ENCODE measurements around the gene COBLL1.

COBLL1 gene

GRCh38 chr2:164671664-164672396 is 169.8 kb downstream of the COBLL1 start:
- DNase-seq = no peak

DNA sequence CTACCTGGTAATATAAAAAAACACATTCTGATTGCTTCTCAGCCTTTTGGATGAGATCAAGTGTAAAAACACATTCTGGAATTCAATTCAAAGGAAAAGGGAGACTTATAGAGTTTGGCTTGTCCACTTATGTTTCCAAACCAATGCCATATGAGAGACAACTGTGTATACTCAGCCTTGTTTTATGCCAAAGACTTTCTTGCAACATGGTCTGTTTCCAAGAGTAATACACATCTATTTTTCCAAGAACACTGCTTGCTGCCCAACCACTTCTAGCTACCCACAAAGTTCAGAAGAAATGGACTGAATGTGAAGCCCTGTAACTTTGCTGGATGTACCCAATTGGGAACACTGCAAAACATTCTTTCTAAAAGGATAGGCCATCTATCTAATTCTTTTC is 172.3 kb downstream of the COBLL1 start:
- DNase-seq = no peak

- no peak for DNase-seq
Measured at GRCh38 chr2:164667566-164667965, 174.1 kb downstream of the COBLL1 start.

GRCh38 chr2:164664070-164664469 is 177.6 kb downstream of the COBLL1 start:
- no peak for DNase-seq

DNA sequence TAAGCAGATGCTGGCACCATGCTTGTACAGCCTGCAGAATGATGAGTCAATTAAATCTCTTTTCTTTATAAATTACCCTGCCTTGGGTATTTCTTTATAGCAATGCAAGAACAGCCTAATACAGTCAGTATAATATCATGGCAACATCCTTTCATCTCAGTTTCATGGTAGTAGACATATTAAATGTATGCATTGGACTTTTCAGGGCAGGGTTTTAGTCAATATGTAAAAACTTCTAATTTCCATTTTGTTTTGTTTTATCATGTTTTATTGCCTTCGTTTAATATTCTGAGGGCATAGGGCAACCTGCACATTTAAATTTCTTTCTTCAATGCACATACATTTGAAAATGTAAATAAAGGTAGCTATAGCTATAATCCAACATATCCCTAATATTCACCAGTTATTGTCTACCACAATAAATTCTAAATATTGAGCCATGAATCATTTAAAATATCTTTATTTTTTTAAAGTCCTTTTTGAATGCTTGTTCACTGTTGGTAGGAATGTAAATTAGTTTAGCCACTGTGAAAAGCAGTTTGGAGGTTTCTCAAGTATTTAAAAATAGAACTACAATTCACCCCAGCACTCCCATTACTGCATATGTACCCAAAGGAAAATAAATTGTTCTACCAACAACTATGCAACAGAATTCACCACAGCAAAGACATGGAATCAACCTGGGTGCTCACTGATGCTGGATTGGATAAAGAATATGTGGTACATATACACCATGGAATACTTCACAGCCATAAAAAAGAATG is 178.6 kb downstream of the COBLL1 start:
- DNase-seq = no peak

DNA sequence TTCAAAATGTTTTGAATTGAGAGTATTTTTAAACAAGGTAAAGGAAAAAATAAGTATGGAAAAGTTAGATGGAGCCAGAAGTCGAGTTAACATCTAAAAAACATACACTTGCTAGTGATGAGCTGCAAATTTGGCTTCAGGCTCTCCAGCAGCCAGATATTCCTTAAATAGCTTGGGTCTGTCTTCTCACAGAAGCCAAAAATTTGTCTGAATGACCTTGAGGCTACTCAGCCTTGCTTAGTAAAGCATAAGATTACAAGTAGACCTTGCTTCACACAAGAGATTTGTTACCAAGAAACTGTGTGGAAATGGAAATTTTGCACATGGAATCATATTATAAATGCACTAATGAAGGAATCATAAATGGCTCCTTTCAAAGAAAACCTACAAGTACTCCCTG is 179.6 kb downstream of the COBLL1 start:
- no peak for DNase-seq

GRCh38 chr2:164661349-164661748 is 180.3 kb downstream of the COBLL1 start:
- DNase-seq = no peak

GRCh38 chr2:164657129-164657528 is 184.5 kb downstream of the COBLL1 start:
- DNase-seq = no peak

- no peak for DNase-seq
Measured at GRCh38 chr2:164655750-164656149, 185.9 kb downstream of the COBLL1 start.

- DNase-seq = no peak
Measured at GRCh38 chr2:164655336-164655735, 186.3 kb downstream of the COBLL1 start.

DNA sequence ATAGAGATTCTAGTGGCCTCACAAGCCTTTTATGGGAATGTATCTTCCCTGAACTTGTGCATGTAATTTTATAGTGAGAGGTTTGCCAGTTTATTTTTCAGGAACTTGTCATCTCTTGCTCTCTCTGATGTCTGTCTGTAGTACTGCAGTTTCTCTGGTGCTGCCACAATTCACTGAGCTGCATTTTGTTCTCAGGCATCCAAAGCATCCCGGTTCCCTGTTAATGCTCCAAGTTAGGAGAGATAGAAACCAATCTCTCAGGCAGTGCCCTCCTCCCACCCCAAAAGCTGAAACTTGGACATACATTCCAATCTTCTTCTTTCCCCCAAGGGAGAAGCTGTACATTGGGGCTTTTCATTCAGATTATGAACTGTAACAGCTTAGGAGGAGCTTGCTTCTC is 190.3 kb downstream of the COBLL1 start:
- no peak for DNase-seq

DNA sequence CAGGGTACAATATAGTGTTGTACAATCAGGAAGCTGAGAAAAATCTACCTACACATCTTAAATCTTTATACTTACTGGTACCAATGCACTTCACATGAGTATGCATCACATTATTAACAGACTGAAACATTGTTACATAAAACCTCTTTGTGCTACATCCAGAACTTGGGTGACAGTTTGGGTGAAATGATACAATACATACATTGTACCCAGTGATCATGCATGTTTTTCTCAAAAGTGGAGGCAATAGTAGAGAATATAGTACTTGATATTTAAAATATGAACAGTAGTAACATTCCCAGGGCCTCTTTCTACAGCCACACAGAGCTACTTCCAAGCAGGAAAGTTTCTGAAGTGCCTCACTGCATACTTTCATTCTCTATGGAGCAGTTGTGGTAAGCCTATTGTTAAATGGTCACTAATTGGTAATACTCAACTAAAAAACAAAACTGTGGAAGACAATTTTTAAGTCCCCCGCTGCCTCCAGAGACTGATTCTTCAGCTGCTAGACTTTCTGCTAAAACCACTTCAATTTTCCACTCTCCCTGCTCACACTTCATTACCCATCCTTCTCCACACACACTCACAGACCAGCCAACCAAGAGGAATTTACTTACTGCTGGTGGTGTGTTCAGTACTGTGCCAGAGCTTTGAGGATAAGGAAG is 197.5 kb downstream of the COBLL1 start:
- no peak for DNase-seq

- no peak for DNase-seq
Measured at GRCh38 chr2:164642946-164643555, 198.6 kb downstream of the COBLL1 start.

DNA sequence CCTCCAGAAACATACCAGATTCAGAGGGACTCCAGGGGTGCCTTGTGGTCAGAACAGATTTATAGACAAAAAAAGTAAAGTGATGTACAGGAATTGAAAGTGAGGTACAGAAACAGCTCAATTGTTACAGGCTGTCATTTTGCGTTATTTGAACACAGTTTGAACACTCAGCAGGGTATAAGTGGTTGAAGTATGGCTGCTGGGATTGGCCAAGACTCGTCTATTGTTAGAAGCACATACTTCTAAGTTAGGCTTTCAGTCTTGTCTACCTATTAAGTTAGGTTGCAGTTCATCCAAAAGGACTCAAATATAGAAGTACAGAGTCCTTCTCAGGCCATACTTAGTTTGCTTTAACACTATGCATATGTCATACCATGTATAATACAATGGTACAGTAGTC is 199.4 kb downstream of the COBLL1 start:
- no peak for DNase-seq

Data from NCI-H748 treated with DMSO at 0.1 percent for 48 hours (cell line).